BJ (cell line): ENCODE measurements around the gene RASSF4. TPM values are rescaled to one million over a fixed set of nuclear protein-coding genes. Genes with fewer than 3 reads are reported as not detected.

Source experiments
- CTCF ChIA-PET: fragments of 350-600 bp; formaldehyde crosslinking; extraction: SDS; loops from one replicate; lab custom pipeline; 2021; ENCODE audit warnings: antibody characterized with exemption, inconsistent platforms; lab: Yijun Ruan, JAX
- POLR2A ChIA-PET: fragments of 300-600 bp; sonication (Branson Sonifier 250); formaldehyde crosslinking; extraction: SDS; loops from one replicate; lab custom pipeline; 2021; ENCODE audit warnings: antibody characterized with exemption; lab: Charles Lee
- DNase-seq: peaks from one replicate; pipeline ENCODE4 v3.0.0-alpha.2; 2011; ENCODE audit warnings: low read depth
- H3K27me3 ChIP-seq: 2 replicates; pipeline ENCODE4 v1.6.0; 2011; ENCODE audit warnings: low read length; ENCODE audit not compliant: control insufficient read depth, insufficient read depth
- H3K36me3 ChIP-seq: 2 replicates; pipeline ENCODE4 v1.5.1; 2011; ENCODE audit warnings: low read length; ENCODE audit not compliant: control insufficient read depth, insufficient read depth
- H3K4me3 ChIP-seq: 2 replicates; pipeline ENCODE4 v1.5.1; 2011; ENCODE audit warnings: low read depth, mild to moderate bottlenecking, control low read depth, low read length
- CTCF ChIP-seq: IDR thresholded peaks from 2 replicates; pipeline ENCODE4 v1.5.1; 2011; ENCODE audit warnings: low read depth, mild to moderate bottlenecking, control low read depth, inconsistent platforms, low read length, moderate library complexity; ENCODE audit not compliant: insufficient read depth
- polyA plus RNA-seq: library from polyadenylated mRNA; depleted of rRNA; stranded (reverse); fragments of >200 nt; gene quantifications from 2 replicates; pipeline ENCODE4 v1.2.3, GENCODE V29; 2011

The RASSF4 gene
- polyA plus RNA-seq, 1 experiment = 3.9 TPM

DNA sequence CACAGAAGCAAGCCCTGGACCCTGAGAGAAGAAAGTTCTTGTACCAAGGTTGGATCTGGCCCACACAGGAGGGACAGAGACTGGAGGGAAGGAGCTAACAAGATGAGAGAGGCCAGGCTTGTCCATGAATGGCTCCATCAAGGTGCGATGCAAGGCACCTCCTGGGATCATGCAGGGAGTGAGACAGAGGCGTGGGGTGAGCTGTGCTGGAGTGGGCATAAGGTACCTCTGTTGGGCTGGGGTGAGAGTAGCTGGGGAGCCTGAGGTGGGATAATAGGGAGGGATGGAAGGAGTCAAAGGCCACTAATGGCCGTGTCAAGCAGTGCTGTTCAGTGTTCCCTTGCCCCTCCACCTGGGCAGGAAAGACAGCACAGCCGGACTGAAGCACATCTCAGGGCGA is 38.5 kb upstream of the RASSF4 start:
- Histone ChIP-seq H3K27me3 (peaks cover 9% of the 10 kb centered on the region), H3K36me3 (no peaks in the 10 kb centered on the region), H3K4me3 (no peak overlapping the region)
- no peak for TF ChIP-seq CTCF
- DNase-seq = no peak
- ChIA-PET POLR2A (no interaction called here), CTCF (interaction anchor here (1.7 to 2.2 kb wide), 2 partner anchors 12 to 13 kb away, joined by 5 to 9 read pairs; no protein-coding TSS in a partner anchor)

- Histone ChIP-seq H3K36me3 (no peaks in the 10 kb centered on the region), H3K4me3 (no peak overlapping the region), H3K27me3 (peaks cover 10% of the 10 kb centered on the region)
- DNase-seq = no peak
- ChIA-PET POLR2A (no interaction called here), CTCF (interaction anchor here (0.9 to 2.2 kb wide), 3 partner anchors 11 to 13 kb away, joined by 3 to 9 read pairs (median 5); no protein-coding TSS in a partner anchor)
- no peak for TF ChIP-seq CTCF
Measured at GRCh38 chr10:44921506-44921905, 38.1 kb upstream of the RASSF4 start.

- peaks cover 10% of the 10 kb centered on the region for H3K27me3 ChIP-seq
- H3K36me3 ChIP-seq = no peaks in the 10 kb centered on the region
- no peak for DNase-seq
- ChIA-PET POLR2A (no interaction called here), CTCF (interaction anchor here (0.9 to 1.7 kb wide), 3 partner anchors 11 to 13 kb away, joined by 3 to 6 read pairs (median 5); no protein-coding TSS in a partner anchor)
- H3K4me3 ChIP-seq = no peak overlapping the region
- TF ChIP-seq CTCF = no peak
Measured at GRCh38 chr10:44922021-44922420, 37.6 kb upstream of the RASSF4 start.

DNA sequence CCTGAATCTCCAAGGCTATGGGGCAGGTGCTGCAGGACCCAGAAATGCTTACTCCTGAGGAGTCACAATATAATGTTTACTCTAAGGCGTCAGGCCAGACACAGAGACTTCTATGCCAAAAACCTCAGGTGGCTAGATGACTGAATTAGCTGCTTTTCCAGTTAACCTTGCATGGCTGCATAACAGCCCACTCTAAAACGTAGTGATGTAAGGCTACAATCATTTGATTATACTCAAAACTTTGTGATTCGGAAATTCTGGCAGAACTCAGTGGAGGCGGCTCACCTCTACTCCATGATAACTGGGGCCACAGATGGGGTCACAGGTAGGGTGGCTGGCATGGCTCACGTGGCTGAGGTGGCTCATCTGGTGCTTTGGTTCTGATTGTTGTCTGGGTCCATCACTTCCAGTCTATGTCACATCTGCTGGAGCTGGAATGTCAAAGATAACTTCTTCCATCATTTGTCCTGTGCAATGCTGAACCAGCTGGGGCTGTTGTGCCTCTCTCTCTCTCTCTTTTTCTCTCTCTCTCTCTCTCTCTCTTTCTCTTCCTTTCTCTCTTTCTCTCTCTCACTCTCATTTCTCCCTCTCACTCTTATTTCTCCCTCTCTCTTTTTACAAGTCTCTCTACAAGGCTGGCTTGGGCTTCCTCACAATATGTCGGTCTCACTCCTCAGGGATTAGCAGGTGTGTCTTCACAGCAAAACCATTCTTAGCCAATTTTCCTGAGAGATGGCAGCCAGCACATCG is 36.6 kb upstream of the RASSF4 start:
- ChIA-PET CTCF (interaction anchor here (1.5 kb wide), 1 partner anchor 10 kb away, joined by 6 read pairs; no protein-coding TSS in a partner anchor), POLR2A (no interaction called here)
- Histone ChIP-seq H3K27me3 (peaks cover 9% of the 10 kb centered on the region; the same call in 1 of the 2 replicates), H3K36me3 (no peaks in the 10 kb centered on the region), H3K4me3 (no peak overlapping the region)
- DNase-seq = no peak
- no peak for TF ChIP-seq CTCF

- Histone ChIP-seq H3K36me3 (no peaks in the 10 kb centered on the region), H3K27me3 (peaks cover 9% of the 10 kb centered on the region; the same call in 1 of the 2 replicates), H3K4me3 (no peak overlapping the region)
- CTCF ChIA-PET = interaction anchor here (0.9 to 1.5 kb wide), 4 partner anchors 9 to 59 kb away, joined by 3 to 6 read pairs (median 3); no protein-coding TSS in a partner anchor
- TF ChIP-seq CTCF = no peak
- POLR2A ChIA-PET = no interaction called here
- DNase-seq = no peak
Measured at GRCh38 chr10:44923611-44924010, 36.0 kb upstream of the RASSF4 start.
